ENCODE measurements around the gene SFMBT1. TPM values are rescaled to one million over a fixed set of nuclear protein-coding genes. Genes with fewer than 3 reads are reported as not detected.

SFMBT1 gene
- total RNA-seq, 2 donors from 2014 or later, result 6.9 to 10.3 TPM

DNA sequence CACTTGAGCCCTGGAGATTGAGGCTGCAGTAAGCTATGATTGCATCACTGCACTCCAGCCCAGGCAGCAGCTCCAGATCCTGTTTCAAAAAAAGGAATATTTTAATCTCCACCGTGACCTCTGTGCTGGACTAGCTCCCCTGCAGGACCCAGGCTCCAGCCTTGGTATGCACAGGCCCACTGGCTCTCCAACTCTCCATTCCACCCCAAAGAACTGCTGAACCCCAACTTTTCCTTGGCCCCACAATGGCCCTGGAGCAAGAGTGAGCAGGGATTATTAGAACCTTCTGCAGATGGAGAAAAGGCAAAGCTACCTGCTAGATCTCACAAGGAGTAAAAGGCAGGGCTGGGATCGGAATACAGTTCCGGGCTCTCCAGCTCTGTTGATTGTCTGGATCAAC, 32.8 kb upstream of the SFMBT1 start:
- WGBS, 2 experiments (ENCODE audit: insufficient coverage in 1 of 2, insufficient read length in 1 of 2), result 96% methylated on average over 2 to 3 of the region's 3 CpGs
- Histone ChIP-seq H3K9ac (ENCODE audit: extremely low read depth, low read length, poor library complexity, severe bottlenecking) (no peak overlapping the region), H3K4me1 (ENCODE audit: control insufficient read depth, insufficient read depth, low read length) (no peaks in the 10 kb centered on the region), H3K27ac (ENCODE audit: low read depth, low read length) (no peak overlapping the region), H3K36me3 (ENCODE audit: control insufficient read depth, insufficient read depth, low read length) (no peaks in the 10 kb centered on the region), H3K27me3 (ENCODE audit: control insufficient read depth, insufficient read depth, low read length, poor library complexity, severe bottlenecking) (no peaks in the 10 kb centered on the region), H3K9me3 (ENCODE audit: control insufficient read depth, low read length) (no peaks in the 10 kb centered on the region), H3K4me3 (ENCODE audit: low read length) (no peak overlapping the region)
- no peak for DNase-seq
- Mint-ChIP-seq H3K4me1 (no peaks in the 10 kb centered on the region), H3K36me3 (ENCODE audit: low read depth) (no peaks in the 10 kb centered on the region), H3K9me3 (no peaks in the 10 kb centered on the region), H3K27me3 (ENCODE audit: insufficient read depth) (no peaks in the 10 kb centered on the region), H3K27ac (no peak overlapping the region), H3K4me3 (no peak overlapping the region)
- TF ChIP-seq, protein P1, sequence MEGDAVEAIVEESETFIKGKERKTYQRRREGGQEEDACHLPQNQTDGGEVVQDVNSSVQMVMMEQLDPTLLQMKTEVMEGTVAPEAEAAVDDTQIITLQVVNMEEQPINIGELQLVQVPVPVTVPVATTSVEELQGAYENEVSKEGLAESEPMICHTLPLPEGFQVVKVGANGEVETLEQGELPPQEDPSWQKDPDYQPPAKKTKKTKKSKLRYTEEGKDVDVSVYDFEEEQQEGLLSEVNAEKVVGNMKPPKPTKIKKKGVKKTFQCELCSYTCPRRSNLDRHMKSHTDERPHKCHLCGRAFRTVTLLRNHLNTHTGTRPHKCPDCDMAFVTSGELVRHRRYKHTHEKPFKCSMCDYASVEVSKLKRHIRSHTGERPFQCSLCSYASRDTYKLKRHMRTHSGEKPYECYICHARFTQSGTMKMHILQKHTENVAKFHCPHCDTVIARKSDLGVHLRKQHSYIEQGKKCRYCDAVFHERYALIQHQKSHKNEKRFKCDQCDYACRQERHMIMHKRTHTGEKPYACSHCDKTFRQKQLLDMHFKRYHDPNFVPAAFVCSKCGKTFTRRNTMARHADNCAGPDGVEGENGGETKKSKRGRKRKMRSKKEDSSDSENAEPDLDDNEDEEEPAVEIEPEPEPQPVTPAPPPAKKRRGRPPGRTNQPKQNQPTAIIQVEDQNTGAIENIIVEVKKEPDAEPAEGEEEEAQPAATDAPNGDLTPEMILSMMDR (conservative IDR thresholded peaks at IDR 0.05), result no peak

DNA sequence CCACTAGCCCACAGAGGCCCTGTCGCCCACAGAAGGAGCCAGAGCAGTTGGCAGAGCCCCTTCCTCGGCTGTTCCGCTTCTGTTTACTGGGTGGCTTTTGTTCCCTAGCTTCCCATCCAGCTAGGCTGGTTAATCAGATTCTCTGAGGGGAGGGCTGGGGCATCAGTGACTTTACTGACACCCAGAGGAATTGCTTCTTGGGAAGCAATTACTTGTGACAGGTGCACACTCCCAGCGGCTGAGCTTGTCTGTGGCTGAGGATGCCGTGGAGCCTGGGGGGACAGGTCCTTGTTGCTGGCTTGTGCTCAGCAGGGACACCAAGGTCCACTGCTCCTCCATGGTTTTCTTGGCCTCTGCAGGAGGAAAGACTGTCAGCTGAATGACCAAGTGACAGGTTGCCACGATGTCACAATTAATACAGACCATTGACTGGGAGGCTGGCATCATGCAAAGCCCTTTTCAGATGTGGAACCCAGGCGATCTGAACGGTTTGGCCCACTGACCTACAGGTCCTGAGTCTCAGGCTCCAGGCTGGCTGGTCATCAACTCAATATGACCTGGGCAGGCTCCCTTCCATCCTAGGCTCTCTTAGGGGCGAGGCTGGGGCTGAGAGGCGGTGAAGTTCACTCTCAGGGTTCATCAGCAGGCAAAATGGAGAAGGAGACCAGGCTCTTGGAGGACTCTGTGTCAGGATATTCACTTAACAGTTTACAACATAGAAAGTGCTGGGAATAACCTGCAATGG, 31.8 kb upstream of the SFMBT1 start:
- H3K9ac ChIP-seq (ENCODE audit: extremely low read depth, low read length, poor library complexity, severe bottlenecking), result no peak overlapping the region
- no peaks in the 10 kb centered on the region for H3K27me3 Mint-ChIP-seq (ENCODE audit: insufficient read depth)
- no peaks in the 10 kb centered on the region for H3K9me3 ChIP-seq (ENCODE audit: control insufficient read depth, low read length)
- no peak overlapping the region for H3K4me3 Mint-ChIP-seq
- no peaks in the 10 kb centered on the region for H3K36me3 ChIP-seq (ENCODE audit: control insufficient read depth, insufficient read depth, low read length)
- 87 to 88% methylated on average over 7 to 10 of the region's 10 CpGs for WGBS, 2 experiments (ENCODE audit: insufficient coverage in 1 of 2, insufficient read length in 1 of 2)
- no peaks in the 10 kb centered on the region for H3K4me1 ChIP-seq (ENCODE audit: control insufficient read depth, insufficient read depth, low read length)
- H3K27me3 ChIP-seq (ENCODE audit: control insufficient read depth, insufficient read depth, low read length, poor library complexity, severe bottlenecking), result no peaks in the 10 kb centered on the region
- TF ChIP-seq, protein P1 (conservative IDR thresholded peaks at IDR 0.05), result no peak
- H3K27ac ChIP-seq (ENCODE audit: low read depth, low read length), result peak overlapping the region; percentile 66
- no peaks in the 10 kb centered on the region for H3K36me3 Mint-ChIP-seq (ENCODE audit: low read depth)
- no peak for DNase-seq
- H3K27ac Mint-ChIP-seq, result no peak overlapping the region
- H3K4me3 ChIP-seq (ENCODE audit: low read length), result no peak overlapping the region
- no peaks in the 10 kb centered on the region for H3K9me3 Mint-ChIP-seq
- H3K4me1 Mint-ChIP-seq, result peaks cover 9% of the 10 kb centered on the region

DNA sequence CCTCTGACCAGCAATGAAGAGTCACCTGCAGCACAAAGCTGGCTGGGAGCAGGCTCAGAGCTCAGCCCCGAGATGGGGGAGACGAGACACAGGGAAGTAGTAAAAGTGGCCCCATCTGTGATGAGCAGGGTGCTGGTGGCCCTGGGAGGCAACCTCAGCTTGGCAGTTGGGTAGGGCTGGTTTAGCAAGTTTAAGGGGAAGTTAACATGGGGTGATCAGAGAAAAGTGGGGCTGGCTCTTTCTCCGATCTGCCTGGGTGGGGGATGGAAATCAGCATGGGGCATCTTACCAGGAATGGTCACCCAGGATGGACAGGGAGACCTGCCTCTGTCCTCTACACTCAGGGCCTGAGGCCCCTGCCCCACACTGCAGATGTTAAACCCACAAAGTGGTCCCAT, 29.9 kb upstream of the SFMBT1 start:
- no peaks in the 10 kb centered on the region for H3K36me3 ChIP-seq (ENCODE audit: control insufficient read depth, insufficient read depth, low read length)
- Mint-ChIP-seq H3K36me3 (ENCODE audit: low read depth) (no peaks in the 10 kb centered on the region), H3K9me3 (no peaks in the 10 kb centered on the region), H3K4me3 (no peak overlapping the region), H3K4me1 (peaks cover 14% of the 10 kb centered on the region), H3K27ac (no peak overlapping the region), H3K27me3 (ENCODE audit: insufficient read depth) (peaks cover 3% of the 10 kb centered on the region)
- peaks cover 3% of the 10 kb centered on the region for H3K27me3 ChIP-seq (ENCODE audit: control insufficient read depth, insufficient read depth, low read length, poor library complexity, severe bottlenecking)
- 97 to 100% methylated on average over 2 to 3 of the region's 3 CpGs for WGBS, 2 experiments (ENCODE audit: insufficient coverage in 1 of 2, insufficient read length in 1 of 2)
- DNase-seq, result no peak
- TF ChIP-seq, protein P1 (conservative IDR thresholded peaks at IDR 0.05), result no peak
- no peaks in the 10 kb centered on the region for H3K4me1 ChIP-seq (ENCODE audit: control insufficient read depth, insufficient read depth, low read length)
- no peaks in the 10 kb centered on the region for H3K9me3 ChIP-seq (ENCODE audit: control insufficient read depth, low read length)
- no peak overlapping the region for H3K4me3 ChIP-seq (ENCODE audit: low read length)
- H3K9ac ChIP-seq (ENCODE audit: extremely low read depth, low read length, poor library complexity, severe bottlenecking), result no peak overlapping the region
- no peak overlapping the region for H3K27ac ChIP-seq (ENCODE audit: low read depth, low read length)

Data from endodermal cell (in vitro differentiated cells).